ENCODE data around the gene HSPA13.

Gene HSPA13

GRCh38 chr21:14405225-14405624 is 22.3 kb upstream of the HSPA13 start:
- H3K4me1 ChIP-seq (ENCODE audit: control insufficient read depth in 1 of 2, insufficient read depth in 2 of 2, low read length in 2 of 2), result no peaks in the 10 kb centered on the region
- no peaks in the 10 kb centered on the region for H3K79me2 ChIP-seq (ENCODE audit: control insufficient read depth, insufficient read depth, low read length, poor library complexity)

GRCh38 chr21:14403681-14404318 is 20.9 kb upstream of the HSPA13 start:
- Histone ChIP-seq H3K79me1 (ENCODE audit: low read length) (no peaks in the 10 kb centered on the region), H4K8ac (ENCODE audit: low read depth, low read length) (no peak overlapping the region), H4K12ac (ENCODE audit: low read depth, low read length) (no peak overlapping the region), H2AFZ (ENCODE audit: insufficient read depth, low read length, poor library complexity) (no peak overlapping the region), H3K14ac (ENCODE audit: low read length) (no peak overlapping the region), H3K4me3 (ENCODE audit: low read depth, low read length) (no peak overlapping the region), H3K79me2 (ENCODE audit: control insufficient read depth, insufficient read depth, low read length, poor library complexity) (no peaks in the 10 kb centered on the region), H3K27ac (ENCODE audit: low read depth, low read length) (no peak overlapping the region), H3K27me3 (ENCODE audit: insufficient read depth, low read length) (no peaks in the 10 kb centered on the region), H3K9ac (ENCODE audit: low read length) (no peak overlapping the region), H4K91ac (ENCODE audit: low read depth, low read length) (no peak overlapping the region), H3K18ac (ENCODE audit: low read length) (no peak overlapping the region), H3K4ac (ENCODE audit: low read depth, low read length) (no peak overlapping the region), H2BK12ac (ENCODE audit: low read length) (no peak overlapping the region), H3K36me3 (ENCODE audit: control insufficient read depth in 1 of 2, insufficient read depth in 2 of 2, low read length in 2 of 2) (no peaks in the 10 kb centered on the region), H2BK120ac (ENCODE audit: insufficient read depth, low read length, poor library complexity) (no peak overlapping the region), H2BK5ac (ENCODE audit: low read depth, low read length, poor library complexity) (no peak overlapping the region), H3K9me3 (ENCODE audit: insufficient read depth, low read depth, low read length) (no peaks in the 10 kb centered on the region), H3K4me1 (ENCODE audit: control insufficient read depth in 1 of 2, insufficient read depth in 2 of 2, low read length in 2 of 2) (no peaks in the 10 kb centered on the region), H3K4me2 (ENCODE audit: low read length) (no peak overlapping the region), H2AK5ac (ENCODE audit: low read length) (no peak overlapping the region), H3K23ac (ENCODE audit: low read length) (no peak overlapping the region)
- DNase-seq, result peak in 1 of 2 donors; percentile 53
- WGBS (ENCODE audit: extremely low coverage, insufficient coverage, insufficient read length), result no CpG with 5 or more reads among the region's 1 CpG

More at GRCh38 chr21:14405225-14405624, 22.3 kb upstream of the HSPA13 start:
- no peak overlapping the region for H3K14ac ChIP-seq (ENCODE audit: low read length)
- no peaks in the 10 kb centered on the region for H3K27me3 ChIP-seq (ENCODE audit: insufficient read depth, low read length)
- WGBS (ENCODE audit: extremely low coverage, insufficient coverage, insufficient read length), result no CpG with 5 or more reads among the region's 1 CpG
- H3K23ac ChIP-seq (ENCODE audit: low read length), result no peak overlapping the region
- no peak overlapping the region for H3K18ac ChIP-seq (ENCODE audit: low read length)
- H3K9ac ChIP-seq (ENCODE audit: low read length), result no peak overlapping the region
- no peak overlapping the region for H3K4me2 ChIP-seq (ENCODE audit: low read length)
- no peak for DNase-seq
- no peaks in the 10 kb centered on the region for H3K79me1 ChIP-seq (ENCODE audit: low read length)
- H3K9me3 ChIP-seq (ENCODE audit: insufficient read depth, low read depth, low read length), result no peaks in the 10 kb centered on the region
- no peak overlapping the region for H3K27ac ChIP-seq (ENCODE audit: low read depth, low read length)
- no peak overlapping the region for H2BK12ac ChIP-seq (ENCODE audit: low read length)
- no peak overlapping the region for H3K4me3 ChIP-seq (ENCODE audit: low read depth, low read length)
- no peak overlapping the region for H4K8ac ChIP-seq (ENCODE audit: low read depth, low read length)
- H3K36me3 ChIP-seq (ENCODE audit: control insufficient read depth in 1 of 2, insufficient read depth in 2 of 2, low read length in 2 of 2), result no peaks in the 10 kb centered on the region
- no peak overlapping the region for H2BK120ac ChIP-seq (ENCODE audit: insufficient read depth, low read length, poor library complexity)
- H4K91ac ChIP-seq (ENCODE audit: low read depth, low read length), result no peak overlapping the region
- H3K4ac ChIP-seq (ENCODE audit: low read depth, low read length), result no peak overlapping the region
- no peak overlapping the region for H4K12ac ChIP-seq (ENCODE audit: low read depth, low read length)
- H2AK5ac ChIP-seq (ENCODE audit: low read length), result no peak overlapping the region
- no peak overlapping the region for H2BK5ac ChIP-seq (ENCODE audit: low read depth, low read length, poor library complexity)
- peak overlapping the region; percentile 63 for H2AFZ ChIP-seq (ENCODE audit: insufficient read depth, low read length, poor library complexity)

DNA sequence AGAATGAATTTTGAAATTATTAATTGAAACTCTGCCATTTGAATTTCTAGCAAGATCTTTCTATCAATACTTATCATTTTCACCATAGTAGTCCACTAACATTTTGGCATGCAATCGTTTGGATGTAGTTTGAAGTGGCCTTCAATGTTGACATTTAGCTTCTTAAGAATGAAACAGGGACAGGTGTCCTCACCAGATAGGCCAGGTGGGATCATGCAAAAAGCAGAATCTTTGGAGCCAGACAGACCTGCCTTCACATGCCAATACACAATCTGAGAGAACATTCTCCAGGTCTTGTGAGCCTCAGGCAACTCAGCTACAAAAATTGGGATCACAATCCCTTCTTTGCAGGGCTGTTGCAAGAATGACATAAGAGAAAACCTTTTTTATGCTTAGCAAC is 18.3 kb upstream of the HSPA13 start:
- H3K9ac ChIP-seq (ENCODE audit: low read length), result no peak overlapping the region
- H3K4me3 ChIP-seq (ENCODE audit: low read depth, low read length), result no peak overlapping the region
- H2AFZ ChIP-seq (ENCODE audit: insufficient read depth, low read length, poor library complexity), result no peak overlapping the region
- DNase-seq, result no peak
- no peak overlapping the region for H4K12ac ChIP-seq (ENCODE audit: low read depth, low read length)
- H3K23ac ChIP-seq (ENCODE audit: low read length), result no peak overlapping the region
- no peaks in the 10 kb centered on the region for H3K79me1 ChIP-seq (ENCODE audit: low read length)
- H3K4ac ChIP-seq (ENCODE audit: low read depth, low read length), result no peak overlapping the region
- H3K36me3 ChIP-seq (ENCODE audit: control insufficient read depth in 1 of 2, insufficient read depth in 2 of 2, low read length in 2 of 2), result no peaks in the 10 kb centered on the region
- no peak overlapping the region for H3K14ac ChIP-seq (ENCODE audit: low read length)
- no peak overlapping the region for H4K91ac ChIP-seq (ENCODE audit: low read depth, low read length)
- H2BK120ac ChIP-seq (ENCODE audit: insufficient read depth, low read length, poor library complexity), result no peak overlapping the region
- no peak overlapping the region for H2AK5ac ChIP-seq (ENCODE audit: low read length)
- H3K4me2 ChIP-seq (ENCODE audit: low read length), result no peak overlapping the region
- H3K27me3 ChIP-seq (ENCODE audit: insufficient read depth, low read length), result no peaks in the 10 kb centered on the region
- no peak overlapping the region for H2BK5ac ChIP-seq (ENCODE audit: low read depth, low read length, poor library complexity)
- H3K27ac ChIP-seq (ENCODE audit: low read depth, low read length), result no peak overlapping the region
- no CpG with 5 or more reads among the region's 1 CpG for WGBS (ENCODE audit: extremely low coverage, insufficient coverage, insufficient read length)
- no peak overlapping the region for H3K18ac ChIP-seq (ENCODE audit: low read length)
- no peaks in the 10 kb centered on the region for H3K9me3 ChIP-seq (ENCODE audit: insufficient read depth, low read depth, low read length)
- H3K79me2 ChIP-seq (ENCODE audit: control insufficient read depth, insufficient read depth, low read length, poor library complexity), result no peaks in the 10 kb centered on the region
- no peak overlapping the region for H2BK12ac ChIP-seq (ENCODE audit: low read length)
- H4K8ac ChIP-seq (ENCODE audit: low read depth, low read length), result no peak overlapping the region
- no peaks in the 10 kb centered on the region for H3K4me1 ChIP-seq (ENCODE audit: control insufficient read depth in 1 of 2, insufficient read depth in 2 of 2, low read length in 2 of 2)

- Histone ChIP-seq H3K27me3 (ENCODE audit: insufficient read depth, low read length) (no peaks in the 10 kb centered on the region), H2BK12ac (ENCODE audit: low read length) (no peak overlapping the region), H3K9ac (ENCODE audit: low read length) (no peak overlapping the region), H3K4me1 (ENCODE audit: control insufficient read depth in 1 of 2, insufficient read depth in 2 of 2, low read length in 2 of 2) (no peaks in the 10 kb centered on the region), H4K8ac (ENCODE audit: low read depth, low read length) (no peak overlapping the region), H3K23ac (ENCODE audit: low read length) (no peak overlapping the region), H3K36me3 (ENCODE audit: control insufficient read depth in 1 of 2, insufficient read depth in 2 of 2, low read length in 2 of 2) (no peaks in the 10 kb centered on the region), H3K79me1 (ENCODE audit: low read length) (no peaks in the 10 kb centered on the region), H2BK120ac (ENCODE audit: insufficient read depth, low read length, poor library complexity) (no peak overlapping the region), H3K14ac (ENCODE audit: low read length) (no peak overlapping the region), H3K4me3 (ENCODE audit: low read depth, low read length) (no peak overlapping the region), H3K9me3 (ENCODE audit: insufficient read depth, low read depth, low read length) (no peaks in the 10 kb centered on the region), H3K4me2 (ENCODE audit: low read length) (no peak overlapping the region), H4K12ac (ENCODE audit: low read depth, low read length) (no peak overlapping the region), H3K27ac (ENCODE audit: low read depth, low read length) (no peak overlapping the region), H3K79me2 (ENCODE audit: control insufficient read depth, insufficient read depth, low read length, poor library complexity) (no peaks in the 10 kb centered on the region), H3K4ac (ENCODE audit: low read depth, low read length) (no peak overlapping the region), H2AFZ (ENCODE audit: insufficient read depth, low read length, poor library complexity) (no peak overlapping the region), H3K18ac (ENCODE audit: low read length) (no peak overlapping the region), H4K91ac (ENCODE audit: low read depth, low read length) (no peak overlapping the region), H2BK5ac (ENCODE audit: low read depth, low read length, poor library complexity) (no peak overlapping the region), H2AK5ac (ENCODE audit: low read length) (no peak overlapping the region)
- no CpG with 5 or more reads among the region's 2 CpGs for WGBS (ENCODE audit: extremely low coverage, insufficient coverage, insufficient read length)
- no peak for DNase-seq
These were observed 5.3 kb upstream of the HSPA13 start for GRCh38 chr21:14388282-14388681.

Measured in trophoblast cell (in vitro differentiated cells and primary cell).